Testis (tissue), 3 donors: ENCODE results near the gene LIME1. TPM values are rescaled to one million over a fixed set of nuclear protein-coding genes. Genes with fewer than 3 reads are reported as not detected.

Experiments
- DNase-seq: peaks from one replicate; pipeline ENCODE4 v3.0.0-alpha.2; 2019
- H3K27ac ChIP-seq, 2 donors: fragments of 200-600 bp; sonication (generic); one replicate each; pipeline ENCODE4 v1.5.1; 2019
- H3K27me3 ChIP-seq: fragments of 200-600 bp; sonication (generic); one replicate; pipeline ENCODE4 v1.5.1; 2019
- H3K36me3 ChIP-seq: fragments of 200-600 bp; sonication (generic); one replicate; pipeline ENCODE4 v1.5.1; 2017; ENCODE audit warnings: low read depth; ENCODE audit errors: missing control alignments
- H3K4me1 ChIP-seq: fragments of 200-600 bp; sonication (generic); one replicate; pipeline ENCODE4 v1.5.1; 2019
- H3K4me3 ChIP-seq, 2 donors: fragments of 200-600 bp; sonication (generic); one replicate each; pipeline ENCODE4 v1.5.1; 2017 to 2019
- H3K9me3 ChIP-seq: fragments of 200-600 bp; sonication (generic); one replicate; pipeline ENCODE4 v1.5.1; 2017
- CTCF ChIP-seq, 3 experiments: fragments of 450-650 bp in 2 of 3; fragments of 200-600 bp in 1 of 3; sonication (generic) in 1 of 3; IDR thresholded peaks; one replicate each; pipeline ENCODE4 v1.5.1; 2016 to 2019; ENCODE audit warnings: antibody characterized with exemption in 3 of 3, mild to moderate bottlenecking in 2 of 3, moderate library complexity in 1 of 3
- POLR2A ChIP-seq: fragments of 450-650 bp; IDR thresholded peaks from one replicate; pipeline ENCODE4 v1.6.1; 2017; ENCODE audit warnings: antibody characterized with exemption, mild to moderate bottlenecking, moderate library complexity
- WGBS, 2 donors: methylation state at CpG; one replicate each; pipeline ENCODE4 v1.1.5; 2018; 5-methylcytosine and 5-hydroxymethylcytosine counted together
- intact Hi-C: fragments of 100-400 bp; cut with DNase I; formaldehyde crosslinking; loops from one replicate; pipeline ENCODE4 v1.15.1; 2023; ENCODE audit warnings: low total_unique reads
- polyA plus RNA-seq: library from polyadenylated mRNA; stranded (reverse); fragments of 350-450 nt; fragmentation: Illumina TruSeq; extraction: RNeasy Lipid Tissue Mini Kit (QIAGEN cat#74804); gene quantifications from one replicate; pipeline ENCODE4 v1.2.3, GENCODE V29; 2014; ENCODE audit warnings: low read depth, low replicate concordance; ENCODE audit not compliant: insufficient read depth
- total RNA-seq, 2 donors: library from RNA; depleted of rRNA; stranded (reverse); fragments of >200 nt; gene quantifications; one replicate each; pipeline ENCODE4 v1.2.3, GENCODE V29; 2016

The LIME1 gene
- total and polyA plus RNA-seq, 3 donors from 2014 or later, result 5.6 to 47.4 (median 41.4) TPM

GRCh38 chr20:63737945-63738686, 1.7 kb downstream of the LIME1 start:
- Histone ChIP-seq H3K27me3 (no peaks in the 10 kb centered on the region), H3K9me3 (no peaks in the 10 kb centered on the region), H3K27ac (peak overlapping the region in 1 of 2 donors; percentile 85), H3K4me3 (no peak overlapping the region), H3K4me1 (peaks cover 31% of the 10 kb centered on the region), H3K36me3 (no peaks in the 10 kb centered on the region)
- no peak for DNase-seq
- no peak for TF ChIP-seq POLR2A
- no peak for TF ChIP-seq CTCF (IDR thresholded peaks at IDR 0.05)
- whole genome bisulfite sequencing, 2 donors, result 33 to 58% methylated on average over 1 to 38 of the region's 43 CpGs
- intact Hi-C loops, result no loop called here

GRCh38 chr20:63738687-63739129, 2.2 kb downstream of the LIME1 start:
- Histone ChIP-seq H3K4me3 (peak overlapping the region in 1 of 2 donors; percentile 64), H3K4me1 (peaks cover 32% of the 10 kb centered on the region), H3K36me3 (no peaks in the 10 kb centered on the region), H3K9me3 (no peaks in the 10 kb centered on the region), H3K27me3 (no peaks in the 10 kb centered on the region), H3K27ac (peak overlapping the region; percentile 85 to 88)
- intact Hi-C loops, result no loop called here
- 16 to 22% methylated on average over 20 of the region's 26 CpGs for WGBS, 2 donors
- no peak for TF ChIP-seq POLR2A
- no peak for TF ChIP-seq CTCF (IDR thresholded peaks at IDR 0.05)
- DNase-seq, result peak; percentile 67

GRCh38 chr20:63739130-63740069, 2.9 kb downstream of the LIME1 start, which contains the start of gene SLC2A4RG:
TSS of gene SLC2A4RG (plus strand) at chr20:63739776. CDS start at chr20:63739913, 137 bp downstream.
- Histone ChIP-seq H3K36me3 (no peaks in the 10 kb centered on the region), H3K27me3 (no peaks in the 10 kb centered on the region), H3K4me3 (peak within 1 kb of the TSS; percentile 68 to 85), H3K4me1 (peaks cover 32% of the 10 kb centered on the region), H3K9me3 (no peaks in the 10 kb centered on the region), H3K27ac (peak within 1 kb of the TSS; percentile 92 to 96)
- DNase-seq, result peak; percentile 78
- TF ChIP-seq CTCF (IDR thresholded peaks at IDR 0.05) (no peak), POLR2A (no peak)
- 2% methylated on average over 96 of the region's 136 CpGs; no CpG with 5 or more reads in 1 of the 2 donors for WGBS, 2 donors
- intact Hi-C loops, result no loop called here

GRCh38 chr20:63740070-63740626, 3.7 kb downstream of the LIME1 start:
- intact Hi-C loops, result no loop called here
- no peaks in the 10 kb centered on the region for H3K9me3 ChIP-seq
- peak overlapping the region; percentile 68 to 85 for H3K4me3 ChIP-seq
- 2% methylated on average over 22 of the region's 80 CpGs; no CpG with 5 or more reads in 1 of the 2 donors for WGBS, 2 donors
- H3K27ac ChIP-seq, result peak overlapping the region; percentile 92 to 96
- no peaks in the 10 kb centered on the region for H3K27me3 ChIP-seq
- no peak for TF ChIP-seq POLR2A
- TF ChIP-seq CTCF (IDR thresholded peaks at IDR 0.05), result no peak
- peaks cover 32% of the 10 kb centered on the region for H3K4me1 ChIP-seq
- no peaks in the 10 kb centered on the region for H3K36me3 ChIP-seq
- DNase-seq, result no peak
